Measurements from ENCODE around the gene PRKCA.

Gene PRKCA

GRCh38 chr17:66748578-66748977 is 446.2 kb downstream of the PRKCA start:
- Histone ChIP-seq H3K9me3 (no peaks in the 10 kb centered on the region), H3K4me1 (ENCODE audit: control insufficient read depth in 1 of 2, insufficient read depth in 1 of 2, low read depth in 1 of 2, low read length in 1 of 2) (no peaks in the 10 kb centered on the region), H3K36me3 (no peaks in the 10 kb centered on the region), H3K27ac (no peak overlapping the region), H3K27me3 (no peaks in the 10 kb centered on the region), H3K4me3 (ENCODE audit: low read depth in 1 of 2, low read length in 1 of 2) (no peak overlapping the region)
- TF ChIP-seq, protein P1, sequence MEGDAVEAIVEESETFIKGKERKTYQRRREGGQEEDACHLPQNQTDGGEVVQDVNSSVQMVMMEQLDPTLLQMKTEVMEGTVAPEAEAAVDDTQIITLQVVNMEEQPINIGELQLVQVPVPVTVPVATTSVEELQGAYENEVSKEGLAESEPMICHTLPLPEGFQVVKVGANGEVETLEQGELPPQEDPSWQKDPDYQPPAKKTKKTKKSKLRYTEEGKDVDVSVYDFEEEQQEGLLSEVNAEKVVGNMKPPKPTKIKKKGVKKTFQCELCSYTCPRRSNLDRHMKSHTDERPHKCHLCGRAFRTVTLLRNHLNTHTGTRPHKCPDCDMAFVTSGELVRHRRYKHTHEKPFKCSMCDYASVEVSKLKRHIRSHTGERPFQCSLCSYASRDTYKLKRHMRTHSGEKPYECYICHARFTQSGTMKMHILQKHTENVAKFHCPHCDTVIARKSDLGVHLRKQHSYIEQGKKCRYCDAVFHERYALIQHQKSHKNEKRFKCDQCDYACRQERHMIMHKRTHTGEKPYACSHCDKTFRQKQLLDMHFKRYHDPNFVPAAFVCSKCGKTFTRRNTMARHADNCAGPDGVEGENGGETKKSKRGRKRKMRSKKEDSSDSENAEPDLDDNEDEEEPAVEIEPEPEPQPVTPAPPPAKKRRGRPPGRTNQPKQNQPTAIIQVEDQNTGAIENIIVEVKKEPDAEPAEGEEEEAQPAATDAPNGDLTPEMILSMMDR (IDR thresholded peaks at IDR 0.05) = no peak

- TF ChIP-seq, protein P1 (IDR thresholded peaks at IDR 0.05) = no peak
- no peaks in the 10 kb centered on the region for H3K36me3 ChIP-seq
- H3K27me3 ChIP-seq = no peaks in the 10 kb centered on the region
- H3K4me1 ChIP-seq (ENCODE audit: control insufficient read depth in 1 of 2, insufficient read depth in 1 of 2, low read depth in 1 of 2, low read length in 1 of 2) = no peaks in the 10 kb centered on the region
- no peak overlapping the region for H3K4me3 ChIP-seq (ENCODE audit: low read depth in 1 of 2, low read length in 1 of 2)
- H3K9me3 ChIP-seq = no peaks in the 10 kb centered on the region
- H3K27ac ChIP-seq = no peak overlapping the region
Observed at GRCh38 chr17:66749217-66749832, 446.9 kb downstream of the PRKCA start.

- TF ChIP-seq, protein P1 (IDR thresholded peaks at IDR 0.05) = no peak
- Histone ChIP-seq H3K4me1 (ENCODE audit: control insufficient read depth in 1 of 2, insufficient read depth in 1 of 2, low read depth in 1 of 2, low read length in 1 of 2) (no peaks in the 10 kb centered on the region), H3K27ac (no peak overlapping the region), H3K36me3 (no peaks in the 10 kb centered on the region), H3K9me3 (no peaks in the 10 kb centered on the region), H3K4me3 (ENCODE audit: low read depth in 1 of 2, low read length in 1 of 2) (no peak overlapping the region), H3K27me3 (no peaks in the 10 kb centered on the region)
Observed at GRCh38 chr17:66750116-66750515, 447.7 kb downstream of the PRKCA start.

GRCh38 chr17:66750781-66751543 is 448.5 kb downstream of the PRKCA start:
- no peak overlapping the region for H3K27ac ChIP-seq
- no peaks in the 10 kb centered on the region for H3K36me3 ChIP-seq
- no peak overlapping the region for H3K4me3 ChIP-seq (ENCODE audit: low read depth in 1 of 2, low read length in 1 of 2)
- TF ChIP-seq, protein P1 (IDR thresholded peaks at IDR 0.05) = no peak
- no peaks in the 10 kb centered on the region for H3K4me1 ChIP-seq (ENCODE audit: control insufficient read depth in 1 of 2, insufficient read depth in 1 of 2, low read depth in 1 of 2, low read length in 1 of 2)
- H3K9me3 ChIP-seq = no peaks in the 10 kb centered on the region
- H3K27me3 ChIP-seq = no peaks in the 10 kb centered on the region

GRCh38 chr17:66751771-66752170 is 449.4 kb downstream of the PRKCA start:
- Histone ChIP-seq H3K27me3 (no peaks in the 10 kb centered on the region), H3K36me3 (no peaks in the 10 kb centered on the region), H3K4me1 (ENCODE audit: control insufficient read depth in 1 of 2, insufficient read depth in 1 of 2, low read depth in 1 of 2, low read length in 1 of 2) (no peaks in the 10 kb centered on the region), H3K9me3 (no peaks in the 10 kb centered on the region), H3K4me3 (ENCODE audit: low read depth in 1 of 2, low read length in 1 of 2) (no peak overlapping the region), H3K27ac (no peak overlapping the region)
- TF ChIP-seq, protein P1 (IDR thresholded peaks at IDR 0.05) = no peak

Measured in neutrophil (primary cell).